Hepatocyte (in vitro differentiated cells): ENCODE measurements around the gene ZBTB42. TPM values are rescaled to one million over a fixed set of nuclear protein-coding genes. Genes with fewer than 3 reads are reported as not detected.
A peak's percentile ranks its signal among the peaks of the same experiment; 100 is the strongest.

Experiments used
- DNase-seq: peaks from one replicate; pipeline ENCODE4 v3.0.0-alpha.2; 2016; ENCODE audit warnings: low spot score
- H2AFZ ChIP-seq: fragments of 200-600 bp; sonication (generic); 2 replicates; pipeline ENCODE4 v1.6.0; 2016; ENCODE audit warnings: antibody characterized with exemption, mild to moderate bottlenecking
- H3K27ac ChIP-seq: fragments of 200-600 bp; sonication (generic); 2 replicates; pipeline ENCODE4 v1.5.1; 2016; ENCODE audit warnings: mild to moderate bottlenecking
- H3K27me3 ChIP-seq: fragments of 200-600 bp; sonication (generic); 2 replicates; pipeline ENCODE4 v1.6.1; 2016
- H3K36me3 ChIP-seq: fragments of 200-600 bp; sonication (generic); replicated peaks from 2 replicates; pipeline ENCODE4 v1.5.1; 2016; ENCODE audit warnings: low read depth; ENCODE audit not compliant: insufficient read depth
- H3K4me1 ChIP-seq: fragments of 200-600 bp; sonication (generic); 2 replicates; pipeline ENCODE4 v1.5.1; 2016; ENCODE audit warnings: mild to moderate bottlenecking, moderate library complexity; ENCODE audit not compliant: insufficient read depth
- H3K4me2 ChIP-seq: fragments of 200-600 bp; sonication (generic); 2 replicates; pipeline ENCODE4 v1.6.0; 2016
- H3K4me3 ChIP-seq: fragments of 200-600 bp; sonication (generic); 2 replicates; pipeline ENCODE4 v1.5.1; 2016; ENCODE audit warnings: mild to moderate bottlenecking
- H3K79me2 ChIP-seq: fragments of 200-600 bp; sonication (generic); 2 replicates; pipeline ENCODE4 v1.6.0; 2017; ENCODE audit warnings: mild to moderate bottlenecking
- H3K9me2 ChIP-seq: fragments of 200-600 bp; sonication (generic); replicated peaks from 2 replicates; pipeline ENCODE4 v1.6.0; 2017; ENCODE audit warnings: mild to moderate bottlenecking; ENCODE audit not compliant: insufficient read depth
- H3K9me3 ChIP-seq: fragments of 200-600 bp; sonication (generic); 2 replicates; pipeline ENCODE4 v1.5.1; 2016; ENCODE audit warnings: low read depth, mild to moderate bottlenecking
- H4K20me1 ChIP-seq: fragments of 200-600 bp; sonication (generic); 2 replicates; pipeline ENCODE4 v1.6.0; 2016; ENCODE audit warnings: mild to moderate bottlenecking; ENCODE audit not compliant: insufficient read depth, poor library complexity, severe bottlenecking
- EZH2 ChIP-seq: fragments of 200-600 bp; sonication (generic); IDR thresholded peaks from 2 replicates; pipeline ENCODE4 v1.6.1; 2016; ENCODE audit warnings: antibody characterized with exemption, mild to moderate bottlenecking, borderline replicate concordance
- EZH2phosphoT487 ChIP-seq: fragments of 200-600 bp; sonication (generic); IDR thresholded peaks from one replicate; pipeline ENCODE4 v1.6.1; 2018; ENCODE audit warnings: antibody characterized with exemption, mild to moderate bottlenecking, low read depth, moderate library complexity; ENCODE audit not compliant: unreplicated experiment, severe bottlenecking
- WGBS: methylation state at CpG from one replicate; pipeline ENCODE4 v1.1.6; 2016; ENCODE audit warnings: low lambda C conversion rate; ENCODE audit errors: missing lambda C conversion rate; 5-methylcytosine and 5-hydroxymethylcytosine counted together
- polyA plus RNA-seq: library from polyadenylated mRNA; unstranded; fragments of >200 nt; fragmentation: Nextera tagmentation; extraction: Ambion mirVana; gene quantifications from 2 replicates; pipeline ENCODE4 v1.2.1, GENCODE V29; 2016
- total RNA-seq: library from RNA; depleted of rRNA; stranded (reverse); fragments of >200 nt; gene quantifications from 2 replicates; pipeline ENCODE4 v1.2.3, GENCODE V29; 2014
- TF ChIP-seq, protein P1 (sequence below): fragments of 200-600 bp; sonication (generic); IDR thresholded peaks from 2 replicates; pipeline ENCODE4 v1.5.1; 2016; ENCODE audit warnings: antibody characterized with exemption, mild to moderate bottlenecking; ENCODE audit not compliant: poor library complexity

Gene ZBTB42
- total and polyA plus RNA-seq, 2 experiments from 2014 or later: 3.6 to 8.6 TPM

- Histone ChIP-seq H3K4me1 (peaks cover 4% of the 10 kb centered on the region), H3K36me3 (no peaks in the 10 kb centered on the region), H3K4me3 (no peak overlapping the region), H3K79me2 (peaks cover 10% of the 10 kb centered on the region), H2AFZ (no peak overlapping the region), H3K27ac (peak overlapping the region; percentile 77), H3K4me2 (no peak overlapping the region), H3K9me3 (no peaks in the 10 kb centered on the region), H3K27me3 (no peaks in the 10 kb centered on the region), H3K9me2 (no peaks in the 10 kb centered on the region), H4K20me1 (no peaks in the 10 kb centered on the region)
- DNase-seq: no peak
- no peak for TF ChIP-seq EZH2
- WGBS: 85% methylated on average over 18 of the region's 18 CpGs
Measured at GRCh38 chr14:104769324-104770071, 31.4 kb upstream of the ZBTB42 start.

- Histone ChIP-seq H2AFZ (no peak overlapping the region), H3K9me3 (no peaks in the 10 kb centered on the region), H4K20me1 (no peaks in the 10 kb centered on the region), H3K27ac (no peak overlapping the region), H3K9me2 (no peaks in the 10 kb centered on the region), H3K79me2 (peaks cover 7% of the 10 kb centered on the region), H3K4me2 (no peak overlapping the region), H3K4me1 (peaks cover 4% of the 10 kb centered on the region), H3K27me3 (no peaks in the 10 kb centered on the region), H3K4me3 (no peak overlapping the region), H3K36me3 (no peaks in the 10 kb centered on the region)
- TF ChIP-seq, protein P1, sequence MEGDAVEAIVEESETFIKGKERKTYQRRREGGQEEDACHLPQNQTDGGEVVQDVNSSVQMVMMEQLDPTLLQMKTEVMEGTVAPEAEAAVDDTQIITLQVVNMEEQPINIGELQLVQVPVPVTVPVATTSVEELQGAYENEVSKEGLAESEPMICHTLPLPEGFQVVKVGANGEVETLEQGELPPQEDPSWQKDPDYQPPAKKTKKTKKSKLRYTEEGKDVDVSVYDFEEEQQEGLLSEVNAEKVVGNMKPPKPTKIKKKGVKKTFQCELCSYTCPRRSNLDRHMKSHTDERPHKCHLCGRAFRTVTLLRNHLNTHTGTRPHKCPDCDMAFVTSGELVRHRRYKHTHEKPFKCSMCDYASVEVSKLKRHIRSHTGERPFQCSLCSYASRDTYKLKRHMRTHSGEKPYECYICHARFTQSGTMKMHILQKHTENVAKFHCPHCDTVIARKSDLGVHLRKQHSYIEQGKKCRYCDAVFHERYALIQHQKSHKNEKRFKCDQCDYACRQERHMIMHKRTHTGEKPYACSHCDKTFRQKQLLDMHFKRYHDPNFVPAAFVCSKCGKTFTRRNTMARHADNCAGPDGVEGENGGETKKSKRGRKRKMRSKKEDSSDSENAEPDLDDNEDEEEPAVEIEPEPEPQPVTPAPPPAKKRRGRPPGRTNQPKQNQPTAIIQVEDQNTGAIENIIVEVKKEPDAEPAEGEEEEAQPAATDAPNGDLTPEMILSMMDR: no peak
- TF ChIP-seq EZH2 (no peak), EZH2phosphoT487 (no peak)
- WGBS: 80% methylated on average over 21 of the region's 24 CpGs
- no peak for DNase-seq
Measured at GRCh38 chr14:104770072-104770579, 30.8 kb upstream of the ZBTB42 start.

GRCh38 chr14:104770851-104771272 is 30.0 kb upstream of the ZBTB42 start:
- H3K36me3 ChIP-seq: no peaks in the 10 kb centered on the region
- H3K27ac ChIP-seq: no peak overlapping the region
- no peaks in the 10 kb centered on the region for H3K27me3 ChIP-seq
- 98% methylated on average over 5 of the region's 5 CpGs for WGBS
- H3K4me3 ChIP-seq: no peak overlapping the region
- no peak for DNase-seq
- peaks cover 4% of the 10 kb centered on the region for H3K4me1 ChIP-seq
- no peaks in the 10 kb centered on the region for H3K9me2 ChIP-seq
- H2AFZ ChIP-seq: no peak overlapping the region
- no peaks in the 10 kb centered on the region for H4K20me1 ChIP-seq
- H3K9me3 ChIP-seq: no peaks in the 10 kb centered on the region
- no peaks in the 10 kb centered on the region for H3K79me2 ChIP-seq
- TF ChIP-seq, protein P1: peak; percentile 43
- TF ChIP-seq EZH2: no peak
- no peak overlapping the region for H3K4me2 ChIP-seq

GRCh38 chr14:104771374-104771773 is 29.5 kb upstream of the ZBTB42 start:
- TF ChIP-seq EZH2phosphoT487 (no peak), EZH2 (no peak)
- TF ChIP-seq, protein P1: no peak
- Histone ChIP-seq H3K79me2 (no peaks in the 10 kb centered on the region), H3K9me3 (no peaks in the 10 kb centered on the region), H3K4me1 (peaks cover 4% of the 10 kb centered on the region), H4K20me1 (no peaks in the 10 kb centered on the region), H3K4me3 (no peak overlapping the region), H2AFZ (no peak overlapping the region), H3K27me3 (no peaks in the 10 kb centered on the region), H3K4me2 (no peak overlapping the region), H3K9me2 (no peaks in the 10 kb centered on the region), H3K36me3 (no peaks in the 10 kb centered on the region), H3K27ac (no peak overlapping the region)
- WGBS: 100% methylated on average over 4 of the region's 4 CpGs
- no peak for DNase-seq
